ENCODE results near the gene ELF4. TPM values are rescaled to one million over a fixed set of nuclear protein-coding genes. Genes with fewer than 3 reads are reported as not detected.

Gene ELF4
- total RNA-seq, 3 donors from 2014 or later = 22.7 to 26.5 (median 23.0) TPM

DNA sequence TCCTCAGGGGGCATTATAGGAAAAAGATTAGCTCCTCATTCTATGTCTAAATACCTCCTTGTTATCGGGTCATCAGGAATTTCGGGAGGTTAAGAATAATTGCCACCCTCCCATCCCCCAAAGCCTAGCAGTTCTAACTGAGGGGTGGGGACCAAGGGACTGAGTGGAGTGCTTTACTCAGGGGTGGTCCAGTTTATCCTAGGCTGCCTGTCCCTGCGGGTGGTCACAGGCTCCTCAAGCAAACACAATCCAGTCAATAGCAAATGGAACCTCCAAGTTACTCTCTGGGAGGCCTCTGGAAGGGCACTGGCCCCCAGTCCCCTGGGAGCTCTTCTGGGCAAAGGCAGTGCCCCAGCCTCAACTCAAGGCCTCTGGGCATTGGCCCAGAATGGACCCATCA, 6.7 kb downstream of the ELF4 start:
- H3K4me3 Mint-ChIP-seq = no peak overlapping the region
- ATAC-seq (no peak), DNase-seq (no peak)
- H3K36me3 Mint-ChIP-seq (ENCODE audit: insufficient read depth) = peaks cover 2% of the 10 kb centered on the region
- H3K27me3 Mint-ChIP-seq (ENCODE audit: low read depth) = no peaks in the 10 kb centered on the region
- peaks cover 69% of the 10 kb centered on the region for H3K4me1 Mint-ChIP-seq (ENCODE audit: low read depth)
- H3K9me3 Mint-ChIP-seq = no peaks in the 10 kb centered on the region

DNA sequence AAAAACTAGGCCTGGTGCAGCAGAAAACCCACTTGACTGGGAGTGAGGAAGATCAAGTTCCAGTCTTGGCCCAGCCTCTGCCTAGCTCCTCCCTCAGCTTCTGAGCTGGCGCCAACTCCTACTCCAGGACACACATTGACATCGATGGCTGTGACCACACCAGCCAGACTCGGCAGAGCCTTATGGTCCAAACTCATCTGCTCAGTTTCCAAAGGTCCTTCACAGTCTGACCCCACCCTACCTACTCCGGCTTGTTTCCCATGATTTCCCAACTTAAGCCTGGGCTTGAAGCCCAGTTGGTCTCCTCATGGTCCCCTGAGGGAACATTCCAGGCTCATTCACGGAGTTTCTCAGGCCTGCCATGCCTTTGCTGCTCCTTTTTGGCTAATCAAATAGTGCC, 10.1 kb downstream of the ELF4 start:
- peaks cover 2% of the 10 kb centered on the region for H3K36me3 Mint-ChIP-seq (ENCODE audit: insufficient read depth)
- H3K9me3 Mint-ChIP-seq = no peaks in the 10 kb centered on the region
- ATAC-seq (no peak), DNase-seq (no peak)
- H3K4me3 Mint-ChIP-seq = no peak overlapping the region
- H3K27me3 Mint-ChIP-seq (ENCODE audit: low read depth) = no peaks in the 10 kb centered on the region
- peaks cover 69% of the 10 kb centered on the region for H3K4me1 Mint-ChIP-seq (ENCODE audit: low read depth)

DNA sequence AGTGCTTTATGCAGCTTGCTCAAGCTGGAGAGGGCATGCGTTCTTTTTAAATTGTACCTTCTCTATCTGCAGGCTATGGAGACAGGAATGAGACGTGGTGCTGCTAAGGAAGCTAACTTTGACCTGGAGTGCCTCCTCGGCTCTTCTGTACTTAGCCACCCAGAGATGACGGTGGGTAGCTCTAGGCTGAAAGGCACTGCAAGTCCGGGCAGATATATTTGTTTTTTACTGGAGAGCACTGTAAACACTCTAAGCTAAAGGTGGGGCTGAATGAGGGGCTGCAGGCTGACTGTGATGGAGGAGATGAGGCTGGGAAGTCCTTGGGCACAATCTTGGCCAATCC, 12.1 kb downstream of the ELF4 start:
- no peaks in the 10 kb centered on the region for H3K27me3 Mint-ChIP-seq (ENCODE audit: low read depth)
- H3K4me3 Mint-ChIP-seq = peak overlapping the region; percentile 37
- no peak for ATAC-seq
- peaks cover 68% of the 10 kb centered on the region for H3K4me1 Mint-ChIP-seq (ENCODE audit: low read depth)
- DNase-seq = no peak
- no peaks in the 10 kb centered on the region for H3K9me3 Mint-ChIP-seq
- peaks cover under 1% of the 10 kb centered on the region for H3K36me3 Mint-ChIP-seq (ENCODE audit: insufficient read depth)

DNA sequence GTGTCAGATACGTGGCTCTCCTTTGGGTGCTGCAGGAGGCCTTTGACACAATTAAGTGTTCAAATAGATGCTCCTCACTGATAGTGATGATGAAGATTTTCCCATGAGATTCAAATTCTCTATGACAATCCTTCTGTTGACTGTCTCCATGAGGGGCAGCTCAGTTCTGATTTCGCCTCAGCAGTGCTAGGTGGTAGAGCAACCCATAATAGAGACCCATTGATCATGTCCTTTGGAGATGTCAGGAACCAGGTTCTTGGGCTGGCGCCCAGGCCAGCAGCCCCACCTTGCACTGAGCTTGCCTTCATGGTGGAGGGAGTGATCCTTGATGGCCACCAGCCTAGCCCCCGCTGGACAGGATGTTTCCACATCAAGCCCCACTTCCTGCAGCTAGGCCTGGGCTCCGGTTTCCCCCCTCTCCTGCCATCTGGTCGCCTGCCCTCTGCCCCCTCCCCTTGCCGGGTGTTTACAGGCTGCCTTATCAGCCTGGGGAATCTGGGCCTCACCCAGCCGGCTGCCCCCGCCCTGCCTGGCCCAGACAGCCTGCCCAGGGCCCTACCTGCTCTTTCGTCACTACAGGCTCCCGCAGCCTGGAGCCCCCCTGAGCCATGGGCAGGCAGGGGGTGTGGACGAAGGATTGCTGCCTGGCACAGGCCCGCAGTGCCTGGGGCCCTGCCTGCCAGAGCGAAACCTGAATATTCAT, 12.6 kb downstream of the ELF4 start:
- Mint-ChIP-seq H3K4me3 (peak overlapping the region; percentile 37), H3K27me3 (ENCODE audit: low read depth) (no peaks in the 10 kb centered on the region), H3K4me1 (ENCODE audit: low read depth) (peaks cover 69% of the 10 kb centered on the region), H3K36me3 (ENCODE audit: insufficient read depth) (no peaks in the 10 kb centered on the region), H3K9me3 (no peaks in the 10 kb centered on the region)
- peak; percentile 39 to 56 for ATAC-seq
- DNase-seq = no peak

DNA sequence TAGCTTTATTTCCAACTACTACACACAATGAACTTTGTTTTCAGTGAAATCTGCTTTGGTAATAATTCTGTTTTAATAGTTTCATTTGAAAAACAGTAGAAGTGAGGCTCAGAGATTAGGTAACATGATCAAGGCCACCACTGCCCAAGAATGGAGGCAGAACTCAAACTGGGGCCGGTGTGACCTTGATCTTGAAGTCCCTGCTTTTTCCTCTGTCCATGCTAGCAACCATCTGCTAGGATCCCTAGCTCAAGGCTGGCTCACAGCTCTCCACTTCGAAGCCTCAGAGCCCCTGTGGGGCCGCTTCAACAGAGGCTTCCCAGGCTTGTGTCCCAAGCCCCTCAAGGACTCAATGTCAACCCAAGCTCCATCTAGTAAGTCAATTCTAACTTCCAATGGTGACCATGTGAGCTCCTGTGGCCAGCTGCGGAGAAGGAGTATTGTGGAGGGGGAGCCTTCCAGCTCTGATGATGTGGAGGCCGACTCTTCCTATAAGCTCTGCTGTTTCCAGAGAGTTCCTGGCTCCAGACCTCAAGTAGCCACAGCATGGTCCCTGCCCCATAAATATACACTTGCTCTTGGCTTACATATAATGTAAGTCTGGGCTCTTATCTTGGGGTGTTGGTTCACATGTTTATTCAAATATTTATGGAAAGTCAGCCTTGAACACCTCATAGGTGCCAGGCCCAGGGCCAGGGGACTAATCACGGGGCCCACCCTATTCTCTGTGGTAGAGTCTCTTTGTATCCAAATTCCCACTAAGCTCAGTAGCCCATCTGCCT, 14.9 kb downstream of the ELF4 start:
- ATAC-seq (no peak), DNase-seq (no peak)
- no peak overlapping the region for H3K4me3 Mint-ChIP-seq
- no peaks in the 10 kb centered on the region for H3K36me3 Mint-ChIP-seq (ENCODE audit: insufficient read depth)
- no peaks in the 10 kb centered on the region for H3K9me3 Mint-ChIP-seq
- H3K4me1 Mint-ChIP-seq (ENCODE audit: low read depth) = peaks cover 70% of the 10 kb centered on the region
- H3K27me3 Mint-ChIP-seq (ENCODE audit: low read depth) = no peaks in the 10 kb centered on the region

DNA sequence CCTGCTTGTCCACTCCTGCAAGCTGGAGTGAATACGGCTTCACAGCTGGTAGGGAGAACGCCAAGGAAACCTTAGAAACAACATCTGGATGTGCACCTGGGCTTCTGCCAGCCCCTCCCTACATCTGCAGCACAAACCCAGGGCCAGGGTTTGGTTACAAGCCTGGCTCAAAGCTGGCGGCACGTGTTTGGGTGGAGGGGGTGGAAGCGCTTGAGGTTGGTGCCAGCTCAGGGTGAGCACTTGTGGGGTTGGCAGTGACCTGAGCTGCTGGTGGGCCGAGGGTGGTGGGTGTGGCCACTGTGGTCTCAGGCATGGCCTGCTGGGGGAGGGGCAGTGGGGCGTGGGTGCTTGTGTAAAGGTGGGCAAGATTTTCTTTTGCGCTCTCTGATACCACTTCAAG, 15.6 kb downstream of the ELF4 start:
- H3K9me3 Mint-ChIP-seq = no peaks in the 10 kb centered on the region
- no peak for DNase-seq
- no peak for ATAC-seq
- H3K4me1 Mint-ChIP-seq (ENCODE audit: low read depth) = peaks cover 66% of the 10 kb centered on the region
- H3K27me3 Mint-ChIP-seq (ENCODE audit: low read depth) = no peaks in the 10 kb centered on the region
- H3K4me3 Mint-ChIP-seq = no peak overlapping the region
- no peaks in the 10 kb centered on the region for H3K36me3 Mint-ChIP-seq (ENCODE audit: insufficient read depth)

DNA sequence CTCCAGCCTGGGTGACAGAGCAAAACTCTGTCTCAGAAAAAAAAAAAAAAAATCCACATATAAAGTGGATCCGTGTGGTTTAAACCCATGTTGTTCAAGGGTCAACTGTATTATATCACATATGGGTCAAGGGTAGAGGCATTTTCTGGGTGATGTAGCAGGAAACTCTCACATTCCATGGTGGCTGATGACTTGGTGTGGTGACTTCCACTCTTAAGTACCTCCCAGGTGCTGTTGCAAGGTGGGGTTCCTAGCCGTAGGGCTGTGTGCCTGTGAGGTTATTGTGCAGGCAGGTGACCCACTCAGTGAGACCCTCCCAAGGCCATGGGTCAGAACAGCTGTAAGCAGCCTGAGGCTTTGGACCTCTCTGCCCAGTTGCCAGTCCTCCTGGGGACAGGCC, 17.0 kb downstream of the ELF4 start:
- DNase-seq (no peak), ATAC-seq (no peak)
- H3K4me1 Mint-ChIP-seq (ENCODE audit: low read depth) = peaks cover 65% of the 10 kb centered on the region
- H3K36me3 Mint-ChIP-seq (ENCODE audit: insufficient read depth) = no peaks in the 10 kb centered on the region
- no peaks in the 10 kb centered on the region for H3K9me3 Mint-ChIP-seq
- H3K27me3 Mint-ChIP-seq (ENCODE audit: low read depth) = no peaks in the 10 kb centered on the region
- H3K4me3 Mint-ChIP-seq = no peak overlapping the region

DNA sequence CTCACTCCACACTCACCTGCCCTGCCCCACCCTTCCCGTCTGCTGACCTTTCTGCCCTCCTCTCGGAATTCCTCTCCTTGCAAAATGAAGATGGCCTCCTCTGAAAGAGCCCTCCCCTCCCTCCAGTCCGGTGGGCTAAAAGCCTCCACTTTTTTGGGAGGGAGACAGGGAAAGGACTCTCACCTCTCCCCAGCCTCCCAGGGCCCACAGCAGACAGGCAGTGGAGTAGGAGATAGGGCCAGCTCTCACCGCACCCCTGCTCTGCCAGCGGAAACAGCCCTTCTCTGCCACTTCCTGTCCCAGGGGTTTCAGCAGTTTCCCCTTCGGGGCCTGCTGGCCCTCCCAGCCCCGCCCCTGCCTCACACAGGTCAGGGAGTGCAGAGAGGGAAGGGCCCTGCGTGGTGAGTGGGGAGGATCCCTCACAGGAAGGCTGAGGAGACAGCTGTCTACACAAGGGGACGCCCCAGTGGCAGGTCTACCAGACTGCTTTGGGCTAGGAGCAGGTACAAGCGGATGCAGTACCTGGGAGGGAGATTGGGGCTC, 18.2 kb downstream of the ELF4 start:
- peaks cover 67% of the 10 kb centered on the region for H3K4me1 Mint-ChIP-seq (ENCODE audit: low read depth)
- ATAC-seq = peak; percentile 94 to 95
- H3K9me3 Mint-ChIP-seq = no peaks in the 10 kb centered on the region

DNA sequence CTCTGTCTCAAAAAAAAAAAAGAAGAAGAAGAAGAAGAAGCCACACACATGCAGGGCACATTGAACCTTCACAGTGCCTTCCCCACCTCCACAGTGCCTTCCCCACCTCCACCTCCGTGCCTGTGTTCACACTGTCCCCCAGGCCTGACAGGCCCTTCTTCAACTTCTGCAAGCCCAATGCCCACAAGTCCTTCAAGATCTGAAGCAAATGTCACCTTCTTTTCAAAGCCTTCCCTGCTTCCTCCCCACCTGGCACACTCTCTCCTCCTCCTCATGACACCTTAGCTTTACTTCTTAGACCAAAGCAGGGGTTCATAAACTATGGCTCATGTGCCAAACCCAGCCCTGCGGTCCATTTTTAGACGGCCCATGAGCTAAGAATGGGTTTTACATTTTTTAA, 19.9 kb downstream of the ELF4 start:
- no peak for DNase-seq
- H3K27me3 Mint-ChIP-seq (ENCODE audit: low read depth) = no peaks in the 10 kb centered on the region
- no peaks in the 10 kb centered on the region for H3K9me3 Mint-ChIP-seq
- ATAC-seq = no peak
- peak overlapping the region; percentile 35 for H3K4me3 Mint-ChIP-seq
- peaks cover 72% of the 10 kb centered on the region for H3K4me1 Mint-ChIP-seq (ENCODE audit: low read depth)
- no peaks in the 10 kb centered on the region for H3K36me3 Mint-ChIP-seq (ENCODE audit: insufficient read depth)

More for the DNA sequence above, 18.2 kb downstream of the ELF4 start:
- Mint-ChIP-seq H3K36me3 (ENCODE audit: insufficient read depth) (no peaks in the 10 kb centered on the region), H3K4me3 (peak overlapping the region; percentile 81), H3K27me3 (ENCODE audit: low read depth) (no peaks in the 10 kb centered on the region)
- peak; percentile 70 for DNase-seq

DNA sequence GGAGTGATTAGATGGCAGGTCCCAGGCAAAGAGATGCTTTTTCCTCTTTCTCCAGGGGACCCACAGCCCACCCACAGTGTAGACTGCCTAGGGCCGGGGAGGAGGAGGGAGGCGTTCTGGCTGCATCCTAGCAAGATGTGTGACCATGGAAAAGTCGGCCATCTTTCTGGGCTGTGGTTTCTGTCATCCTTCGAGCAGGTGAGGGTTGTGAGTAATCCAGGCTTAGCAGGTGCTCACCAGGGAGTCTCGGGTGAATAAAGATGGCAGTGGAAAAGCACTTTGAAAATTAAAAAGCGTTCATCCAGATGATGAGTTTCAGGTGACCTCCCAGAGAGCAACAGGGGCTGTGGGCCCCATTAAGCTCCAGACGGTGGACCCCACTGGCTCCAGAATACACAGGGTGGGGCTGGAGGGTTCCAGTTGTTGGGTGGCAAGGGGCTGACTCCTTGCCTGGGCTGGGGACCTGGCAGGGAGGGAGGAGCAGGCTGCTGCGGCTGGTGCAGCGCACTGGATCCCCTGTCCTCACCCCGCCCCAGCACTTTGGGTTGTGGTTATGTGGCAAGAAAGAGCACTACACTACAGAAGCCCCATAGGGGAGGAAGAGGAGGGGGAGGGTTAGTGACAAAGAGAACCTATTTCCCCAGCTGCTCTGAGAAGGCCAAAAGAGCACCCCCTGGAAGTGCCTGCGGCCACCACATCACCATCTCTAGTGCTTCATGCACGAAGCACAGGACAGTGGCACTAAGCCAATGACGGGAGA, 23.7 kb downstream of the ELF4 start:
- no peaks in the 10 kb centered on the region for H3K9me3 Mint-ChIP-seq
- peaks cover 74% of the 10 kb centered on the region for H3K4me1 Mint-ChIP-seq (ENCODE audit: low read depth)
- peak overlapping the region; percentile 78 for H3K4me3 Mint-ChIP-seq
- ATAC-seq (peak; percentile 54 to 55), DNase-seq (peak; percentile 38)
- H3K36me3 Mint-ChIP-seq (ENCODE audit: insufficient read depth) = no peaks in the 10 kb centered on the region
- H3K27me3 Mint-ChIP-seq (ENCODE audit: low read depth) = no peaks in the 10 kb centered on the region

DNA sequence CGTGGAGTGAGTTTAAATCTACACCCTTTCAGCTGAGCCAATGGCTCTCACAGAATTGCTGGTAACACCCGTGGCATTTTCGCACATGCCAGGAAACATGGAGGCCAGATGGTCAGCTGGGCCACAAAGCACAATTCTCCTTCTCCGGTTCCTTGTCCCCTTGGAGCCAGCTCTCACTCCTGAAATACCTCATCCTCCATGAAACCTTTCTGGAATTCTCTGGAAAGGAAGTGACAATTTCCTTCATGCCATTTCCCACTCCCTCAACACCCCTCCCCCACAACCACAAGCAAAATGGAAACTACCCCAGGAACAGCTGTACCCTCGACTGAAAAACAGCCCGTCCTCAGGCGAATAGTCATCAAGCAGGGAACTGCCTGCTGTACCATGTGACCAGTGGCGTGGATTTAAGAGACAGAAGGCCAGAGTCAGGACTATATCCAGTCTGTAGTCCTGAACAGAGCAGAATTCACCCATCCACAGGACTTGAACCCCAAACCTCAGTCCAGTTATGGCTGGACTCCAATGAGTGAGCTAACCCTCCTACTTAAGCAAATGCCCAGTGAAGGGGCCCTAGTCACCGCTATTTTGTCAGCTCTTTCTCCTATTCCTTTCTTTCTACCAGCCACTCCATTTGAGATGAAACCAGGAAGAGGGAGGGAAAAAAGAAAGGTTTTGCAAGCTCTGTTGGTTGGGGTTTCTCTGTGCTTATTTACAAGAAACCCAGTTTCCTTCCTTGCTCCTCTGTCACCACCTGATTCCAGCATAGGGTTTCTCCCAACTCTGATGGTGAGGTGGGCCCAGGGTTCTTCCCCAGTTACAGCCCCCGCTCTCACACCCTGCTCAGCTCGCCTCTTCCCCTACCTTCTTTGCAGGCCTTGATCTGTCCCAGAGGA, 24.5 kb downstream of the ELF4 start:
- Mint-ChIP-seq H3K4me1 (ENCODE audit: low read depth) (peaks cover 80% of the 10 kb centered on the region), H3K27me3 (ENCODE audit: low read depth) (no peaks in the 10 kb centered on the region), H3K4me3 (peak overlapping the region; percentile 78), H3K9me3 (no peaks in the 10 kb centered on the region), H3K36me3 (ENCODE audit: insufficient read depth) (no peaks in the 10 kb centered on the region)
- ATAC-seq = no peak
- no peak for DNase-seq

DNA sequence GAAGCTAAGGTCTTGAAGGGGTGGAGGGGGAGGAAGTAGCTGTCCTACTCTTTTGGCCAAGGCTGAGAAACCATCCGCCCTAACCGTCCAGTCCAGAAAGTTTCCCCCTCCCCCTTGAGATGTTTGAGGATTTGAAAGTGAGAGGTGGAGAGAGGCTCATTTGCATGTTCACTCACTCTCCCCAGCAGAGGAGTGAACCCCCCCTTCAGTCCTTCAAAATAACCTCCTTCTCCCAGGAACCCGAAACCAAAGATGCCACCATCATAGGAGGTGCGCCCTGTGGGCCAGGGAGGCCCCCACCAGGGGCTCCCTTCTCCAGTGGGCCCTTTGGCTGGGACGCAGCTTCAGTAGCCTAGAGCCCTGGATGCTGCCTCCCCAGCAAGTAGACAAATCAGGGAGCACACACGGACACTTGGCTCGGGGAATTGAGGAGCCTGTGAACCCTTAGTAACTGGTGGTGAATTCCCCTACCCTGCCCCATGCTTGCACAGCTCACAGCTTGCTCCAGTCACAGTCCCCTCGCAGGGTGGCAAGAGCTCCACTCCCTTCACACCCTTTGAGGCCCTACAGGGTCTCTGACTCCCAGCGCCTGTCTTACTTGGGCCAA, 25.6 kb downstream of the ELF4 start:
- peak in 1 of 2 donors; percentile 4 for ATAC-seq
- no peak for DNase-seq
- peaks cover 81% of the 10 kb centered on the region for H3K4me1 Mint-ChIP-seq (ENCODE audit: low read depth)
- no peaks in the 10 kb centered on the region for H3K9me3 Mint-ChIP-seq
- no peaks in the 10 kb centered on the region for H3K27me3 Mint-ChIP-seq (ENCODE audit: low read depth)
- no peaks in the 10 kb centered on the region for H3K36me3 Mint-ChIP-seq (ENCODE audit: insufficient read depth)
- peak overlapping the region; percentile 78 for H3K4me3 Mint-ChIP-seq

DNA sequence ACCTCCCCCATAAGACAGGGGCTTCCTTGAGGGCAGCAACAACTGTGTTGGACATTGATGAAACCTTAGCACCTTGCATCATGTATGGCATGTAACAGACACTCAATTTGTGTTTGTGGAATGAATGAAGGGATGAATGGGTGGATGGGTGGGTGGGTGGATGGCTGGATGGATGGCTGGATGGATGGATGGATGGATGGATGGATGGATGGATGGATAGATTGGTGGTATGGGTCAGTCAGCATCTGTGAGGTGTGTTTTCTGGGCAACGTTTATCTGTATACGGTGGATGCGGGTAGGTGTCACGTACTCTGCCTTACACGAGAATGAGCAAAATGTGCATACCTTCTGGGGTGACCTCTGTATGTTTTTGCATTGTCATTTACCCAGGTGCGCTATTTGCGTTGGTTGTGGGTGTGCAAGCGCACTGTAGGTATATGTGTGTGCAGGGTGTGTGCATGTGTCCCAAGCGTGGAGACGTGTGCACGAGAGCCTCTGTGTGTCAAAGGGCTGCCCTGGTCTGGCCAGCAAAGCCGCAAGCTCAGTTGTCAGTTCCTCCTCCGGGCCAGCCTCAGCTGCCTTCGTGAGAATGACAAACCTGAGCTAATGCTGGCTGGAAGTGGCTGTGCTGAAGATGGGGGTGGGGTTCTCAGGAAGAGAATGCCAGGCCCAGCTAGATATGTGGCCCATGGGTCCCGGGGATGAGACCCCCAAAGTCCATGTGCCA, 26.5 kb downstream of the ELF4 start:
- no peaks in the 10 kb centered on the region for H3K27me3 Mint-ChIP-seq (ENCODE audit: low read depth)
- peak overlapping the region; percentile 78 for H3K4me3 Mint-ChIP-seq
- no peaks in the 10 kb centered on the region for H3K36me3 Mint-ChIP-seq (ENCODE audit: insufficient read depth)
- DNase-seq (no peak), ATAC-seq (no peak)
- H3K4me1 Mint-ChIP-seq (ENCODE audit: low read depth) = peaks cover 81% of the 10 kb centered on the region
- no peaks in the 10 kb centered on the region for H3K9me3 Mint-ChIP-seq

Data from activated T-cell treated with anti-CD3 and anti-CD28 coated beads, Interleukin-2, amount 50 U/mL, for 4 hours (primary cell).